Glutamatergic neuron (in vitro differentiated cells): ENCODE measurements around the gene CNNM1. TPM values are rescaled to one million over a fixed set of nuclear protein-coding genes. Genes with fewer than 3 reads are reported as not detected.

ENCODE experiments used
- DNase-seq: peaks from one replicate; pipeline ENCODE4 v3.0.0; 2022
- H3K27ac Mint-ChIP-seq: one replicate; pipeline ENCODE4 v1.8.0; 2020; ENCODE audit warnings: mild to moderate bottlenecking, mixed read lengths, inconsistent platforms; ENCODE audit not compliant: unreplicated experiment
- H3K27me3 Mint-ChIP-seq: one replicate; pipeline ENCODE4 v1.8.0; 2020; ENCODE audit warnings: mild to moderate bottlenecking, moderate library complexity, mixed read lengths, inconsistent platforms; ENCODE audit not compliant: unreplicated experiment
- H3K36me3 Mint-ChIP-seq: one replicate; pipeline ENCODE4 v1.8.0; 2020; ENCODE audit warnings: mild to moderate bottlenecking, mixed read lengths, inconsistent platforms; ENCODE audit not compliant: unreplicated experiment
- H3K4me1 Mint-ChIP-seq: one replicate; pipeline ENCODE4 v1.8.0; 2020; ENCODE audit warnings: mild to moderate bottlenecking, low read depth, mixed read lengths, inconsistent platforms; ENCODE audit not compliant: unreplicated experiment
- H3K4me3 Mint-ChIP-seq: one replicate; pipeline ENCODE4 v1.8.0; 2020; ENCODE audit warnings: mild to moderate bottlenecking, mixed read lengths, inconsistent platforms; ENCODE audit not compliant: unreplicated experiment
- H3K9me3 Mint-ChIP-seq: one replicate; pipeline ENCODE4 v1.8.0; 2020; ENCODE audit warnings: mild to moderate bottlenecking, moderate library complexity, mixed read lengths, inconsistent platforms; ENCODE audit not compliant: unreplicated experiment
- CTCF ChIP-seq: fragments of 200-600 bp; sonication (generic); IDR thresholded peaks from one replicate; pipeline ENCODE4 v1.5.0; 2021; ENCODE audit not compliant: partially characterized antibody, unreplicated experiment
- total RNA-seq: library from RNA; stranded (reverse); fragmentation: NEBNext Ultra II Directional; extraction: Animal tissue kit (Norgen Biotek cat#: 25700); gene quantifications from one replicate; pipeline ENCODE4 v1.2.1, GENCODE V29; 2021; ENCODE audit not compliant: unreplicated experiment

Gene CNNM1
- total RNA-seq, 1 donor from 2014 or later: 0.10 TPM

GRCh38 chr10:99442394-99442793, 113.2 kb downstream of the CNNM1 start:
- Mint-ChIP-seq H3K4me1 (no peaks in the 10 kb centered on the region), H3K9me3 (no peaks in the 10 kb centered on the region), H3K36me3 (no peaks in the 10 kb centered on the region), H3K27ac (no peak overlapping the region), H3K27me3 (no peaks in the 10 kb centered on the region), H3K4me3 (no peak overlapping the region)
- TF ChIP-seq CTCF: no peak
- no peak for DNase-seq

GRCh38 chr10:99443500-99443899, 114.3 kb downstream of the CNNM1 start:
- no peaks in the 10 kb centered on the region for H3K36me3 Mint-ChIP-seq
- H3K4me1 Mint-ChIP-seq: no peaks in the 10 kb centered on the region
- no peak overlapping the region for H3K27ac Mint-ChIP-seq
- no peak for DNase-seq
- no peak for TF ChIP-seq CTCF
- H3K9me3 Mint-ChIP-seq: no peaks in the 10 kb centered on the region
- no peaks in the 10 kb centered on the region for H3K27me3 Mint-ChIP-seq
- no peak overlapping the region for H3K4me3 Mint-ChIP-seq

Other genes starting within 250 kb of the CNNM1 start
- not detected for gene HPSE2, start 93.5 kb upstream of the CNNM1 start, total RNA-seq
- 37.2 TPM for gene GOT1, start 101.3 kb downstream of the CNNM1 start, total RNA-seq
- gene NKX2-3, start 203.6 kb downstream of the CNNM1 start, total RNA-seq: not detected